ENCODE results near the gene ARL14EPL.

DNA sequence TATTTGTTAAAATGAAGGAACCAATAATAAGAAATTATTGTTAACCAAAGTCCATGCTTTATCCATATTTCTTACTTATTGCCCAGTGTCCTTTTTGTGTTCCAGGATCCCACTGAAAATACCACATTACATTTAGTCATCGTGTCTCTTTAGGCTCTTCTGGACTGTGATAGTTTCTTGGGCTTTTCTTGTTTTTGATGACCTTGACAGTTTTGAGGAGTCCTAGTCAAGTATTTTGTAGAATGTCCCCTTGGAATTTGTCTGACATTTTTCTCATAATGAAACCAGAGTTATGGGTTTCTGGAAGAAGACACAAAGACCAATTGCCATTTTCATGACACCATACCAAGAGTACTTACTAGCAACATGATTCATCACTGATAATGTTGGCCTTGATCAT lies 38.9 kb downstream of the ARL14EPL start:
- TF ChIP-seq EZH2 (IDR thresholded peaks at IDR 0.05) (no peak), EZH2phosphoT487 (IDR thresholded peaks at IDR 0.05) (no peak)
- TF ChIP-seq, protein P1, sequence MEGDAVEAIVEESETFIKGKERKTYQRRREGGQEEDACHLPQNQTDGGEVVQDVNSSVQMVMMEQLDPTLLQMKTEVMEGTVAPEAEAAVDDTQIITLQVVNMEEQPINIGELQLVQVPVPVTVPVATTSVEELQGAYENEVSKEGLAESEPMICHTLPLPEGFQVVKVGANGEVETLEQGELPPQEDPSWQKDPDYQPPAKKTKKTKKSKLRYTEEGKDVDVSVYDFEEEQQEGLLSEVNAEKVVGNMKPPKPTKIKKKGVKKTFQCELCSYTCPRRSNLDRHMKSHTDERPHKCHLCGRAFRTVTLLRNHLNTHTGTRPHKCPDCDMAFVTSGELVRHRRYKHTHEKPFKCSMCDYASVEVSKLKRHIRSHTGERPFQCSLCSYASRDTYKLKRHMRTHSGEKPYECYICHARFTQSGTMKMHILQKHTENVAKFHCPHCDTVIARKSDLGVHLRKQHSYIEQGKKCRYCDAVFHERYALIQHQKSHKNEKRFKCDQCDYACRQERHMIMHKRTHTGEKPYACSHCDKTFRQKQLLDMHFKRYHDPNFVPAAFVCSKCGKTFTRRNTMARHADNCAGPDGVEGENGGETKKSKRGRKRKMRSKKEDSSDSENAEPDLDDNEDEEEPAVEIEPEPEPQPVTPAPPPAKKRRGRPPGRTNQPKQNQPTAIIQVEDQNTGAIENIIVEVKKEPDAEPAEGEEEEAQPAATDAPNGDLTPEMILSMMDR (IDR thresholded peaks at IDR 0.05): no peak

Data from neural progenitor cell (in vitro differentiated cells).